ENCODE results near the gene ABCA4.
A peak's percentile ranks its signal among the peaks of the same experiment; 100 is the strongest.

The ABCA4 gene

GRCh38 chr1:94067196-94067595 lies 53.8 kb downstream of the ABCA4 start:
- H3K4me3 ChIP-seq (ENCODE audit: low read depth, low read length), result no peak overlapping the region
- CTCF ChIA-PET, result interaction anchor here (0.6 to 2.6 kb wide), 5 partner anchors 171 to 268 kb away, joined by 3 to 28 read pairs (median 3); partner anchors contain the start of gene ARHGAP29
- H3K9me3 ChIP-seq (ENCODE audit: control insufficient read depth, insufficient read depth, low read depth, low read length), result no peaks in the 10 kb centered on the region
- H3K27ac ChIP-seq (ENCODE audit: extremely low read depth, low read depth, low read length), result no peak overlapping the region
- peaks cover 17% of the 10 kb centered on the region for H3K4me1 ChIP-seq (ENCODE audit: control insufficient read depth, insufficient read depth, low read length)
- TF ChIP-seq ZNF175 (tag by site-specific recombination; IDR thresholded peaks at IDR 0.05), result no peak
- TF ChIP-seq ZBTB8A (tag by site-specific recombination; IDR thresholded peaks at IDR 0.05), result no peak
- no peak for TF ChIP-seq ZBTB6 (tag by site-specific recombination; IDR thresholded peaks at IDR 0.05)
- TF ChIP-seq ZNF707 (tag by site-specific recombination; IDR thresholded peaks at IDR 0.05), result no peak
- TF ChIP-seq ZNF394 (tag by site-specific recombination; IDR thresholded peaks at IDR 0.05; ENCODE audit: borderline replicate concordance), result no peak
- TF ChIP-seq YY2 (tag by site-specific recombination; IDR thresholded peaks at IDR 0.05), result no peak
- no peak for TF ChIP-seq ZFHX2 (tag by site-specific recombination; conservative IDR thresholded peaks at IDR 0.05)
- no peak for TF ChIP-seq ZNF23 (tag by site-specific recombination; IDR thresholded peaks at IDR 0.05; ENCODE audit: borderline replicate concordance)
- TF ChIP-seq ZNF146 (tag by site-specific recombination; IDR thresholded peaks at IDR 0.05), result no peak
- no peak for TF ChIP-seq ZSCAN16 (tag by site-specific recombination; IDR thresholded peaks at IDR 0.05)
- no peak for TF ChIP-seq ZIC2 (tag by site-specific recombination; IDR thresholded peaks at IDR 0.05)
- H3K36me3 ChIP-seq (ENCODE audit: control insufficient read depth in 2 of 2, insufficient read depth in 1 of 2, low read length in 2 of 2), result no peaks in the 10 kb centered on the region
- POLR2A ChIA-PET, result no interaction called here

- H3K36me3 ChIP-seq (ENCODE audit: control insufficient read depth in 2 of 2, insufficient read depth in 1 of 2, low read length in 2 of 2), result no peaks in the 10 kb centered on the region
- H3K4me3 ChIP-seq (ENCODE audit: low read depth, low read length), result no peak overlapping the region
- ChIA-PET CTCF (interaction anchor here (0.6 to 13.9 kb wide), 21 partner anchors 9 to 401 kb away, joined by 3 to 389 read pairs (median 6); partner anchors contain the start of gene ARHGAP29), POLR2A (interaction anchor here (2.4 kb wide), 1 partner anchor 174 kb away, joined by 9 read pairs; the partner anchor contains the start of gene ARHGAP29)
- no peaks in the 10 kb centered on the region for H3K9me3 ChIP-seq (ENCODE audit: control insufficient read depth, insufficient read depth, low read depth, low read length)
- peaks cover 3% of the 10 kb centered on the region; the same call in 1 of the 2 replicates for H3K4me1 ChIP-seq (ENCODE audit: control insufficient read depth, insufficient read depth, low read length)
- TF ChIP-seq CTCF (tag by site-specific recombination; IDR thresholded peaks at IDR 0.05) (peak; percentile 56; the same call in 1 of the 2 replicates), ZNF596 (tag by site-specific recombination; IDR thresholded peaks at IDR 0.05) (no peak), ZNF341 (tag by site-specific recombination; IDR thresholded peaks at IDR 0.05; ENCODE audit: low read depth) (peak; percentile 18; the same call in 1 of the 2 replicates), ZNF335 (tag by site-specific recombination; conservative IDR thresholded peaks at IDR 0.05) (peak; percentile 32; the same call in 1 of the 2 replicates), ZBTB20 (tag by site-specific recombination; IDR thresholded peaks at IDR 0.05) (0 out of 2 replicates have a peak, but pooled peaks have one; percentile 28), ZNF654 (tag by site-specific recombination; IDR thresholded peaks at IDR 0.05; ENCODE audit: low read depth) (0 out of 2 replicates have a peak, but pooled peaks have one; percentile 3)
- H3K27ac ChIP-seq (ENCODE audit: extremely low read depth, low read depth, low read length), result no peak overlapping the region
Observed at GRCh38 chr1:94063379-94063778, 57.6 kb downstream of the ABCA4 start.

- Histone ChIP-seq H3K27ac (ENCODE audit: extremely low read depth, low read depth, low read length) (no peak overlapping the region), H3K4me3 (ENCODE audit: low read depth, low read length) (no peak overlapping the region), H3K4me1 (ENCODE audit: control insufficient read depth, insufficient read depth, low read length) (no peaks in the 10 kb centered on the region), H3K9me3 (ENCODE audit: control insufficient read depth, insufficient read depth, low read depth, low read length) (no peaks in the 10 kb centered on the region), H3K36me3 (ENCODE audit: control insufficient read depth in 2 of 2, insufficient read depth in 1 of 2, low read length in 2 of 2) (no peaks in the 10 kb centered on the region)
- ChIA-PET CTCF (interaction anchor here (0.5 to 13.9 kb wide), 44 partner anchors 8 to 744 kb away, joined by 3 to 389 read pairs (median 4); partner anchors contain the start of gene ARHGAP29), POLR2A (interaction anchor here (1.3 to 2.4 kb wide), 2 partner anchors 176 to 274 kb away, joined by 4 to 9 read pairs; partner anchors contain the start of gene ARHGAP29)
- peak; percentile 93 for TF ChIP-seq PRDM1 (tag by site-specific recombination; IDR thresholded peaks at IDR 0.05)
- TF ChIP-seq INSM2 (tag by site-specific recombination; IDR thresholded peaks at IDR 0.05), result no peak
- peak; percentile 54; the same call in 1 of the 2 replicates for TF ChIP-seq ZFP69B (tag by site-specific recombination; IDR thresholded peaks at IDR 0.05)
- 0 out of 2 replicates have a peak, but pooled peaks have one; percentile 26 for TF ChIP-seq WT1 (tag by site-specific recombination; IDR thresholded peaks at IDR 0.05)
- peak; percentile 69 for TF ChIP-seq KLF9 (tag by site-specific recombination; IDR thresholded peaks at IDR 0.05; ENCODE audit: low read depth)
- 0 out of 2 replicates have a peak, but pooled peaks have one; percentile 10 for TF ChIP-seq EGR2 (tag by site-specific recombination; IDR thresholded peaks at IDR 0.05; ENCODE audit: low read depth)
- TF ChIP-seq ATF2 (tag by site-specific recombination; IDR thresholded peaks at IDR 0.05; ENCODE audit: low read depth), result no peak
Observed at GRCh38 chr1:94061513-94062443, 59.2 kb downstream of the ABCA4 start.

Data from HEK293 (cell line).